Measurements from ENCODE around the gene SSU72.
A peak's percentile ranks its signal among the peaks of the same experiment; 100 is the strongest.
"Not testable (repeated sequence)": the region's sequence is repeated elsewhere in the genome, so short reads cannot be mapped to it uniquely, and the experiment has no call there.

SSU72 gene

DNA sequence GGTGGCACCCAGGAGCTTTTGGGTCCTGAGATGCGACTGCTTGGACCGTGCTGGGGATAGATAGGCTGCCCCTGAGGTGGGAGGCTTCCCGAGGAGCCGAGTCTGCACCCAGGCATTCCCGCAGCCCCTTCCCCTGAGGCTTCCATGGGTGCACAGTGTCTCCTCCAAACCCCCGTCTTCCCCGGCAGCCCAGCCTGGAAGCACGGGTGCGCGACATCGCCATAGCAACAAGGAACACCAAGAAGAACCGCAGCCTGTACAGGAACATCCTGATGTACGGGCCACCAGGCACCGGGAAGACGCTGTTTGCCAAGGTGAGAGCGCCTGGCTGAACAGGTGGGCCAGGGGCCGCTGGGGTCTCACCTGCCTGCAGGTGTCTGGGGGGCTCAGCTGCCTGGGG, 51.0 kb downstream of the SSU72 start:
- DNase-seq: not testable (repeated sequence)

GRCh38 chr1:1523226-1523625, 51.4 kb downstream of the SSU72 start:
- DNase-seq: not testable (repeated sequence)

- DNase-seq: not testable (repeated sequence)
Observed at GRCh38 chr1:1522536-1522935, 52.1 kb downstream of the SSU72 start.

DNA sequence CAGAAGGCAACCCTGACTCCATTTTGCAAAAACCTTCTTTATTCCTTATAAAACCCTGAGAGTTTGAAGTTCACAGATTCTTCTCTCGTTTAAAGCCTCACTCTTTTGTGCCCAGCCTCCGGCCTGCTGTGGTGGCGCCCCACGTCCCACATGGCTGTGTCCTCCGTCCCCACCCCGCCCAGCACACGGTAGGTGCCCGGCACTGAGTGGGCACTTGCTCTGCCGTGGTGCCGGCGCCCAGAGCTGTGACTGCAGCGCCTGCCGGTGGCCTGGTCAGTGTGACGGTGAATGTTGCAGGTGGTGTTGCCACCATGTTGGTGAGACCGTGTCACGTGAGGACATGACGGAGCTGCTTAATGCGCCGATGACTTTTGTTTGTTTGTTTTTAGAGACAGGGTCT, 53.3 kb downstream of the SSU72 start:
- no peak for DNase-seq

DNA sequence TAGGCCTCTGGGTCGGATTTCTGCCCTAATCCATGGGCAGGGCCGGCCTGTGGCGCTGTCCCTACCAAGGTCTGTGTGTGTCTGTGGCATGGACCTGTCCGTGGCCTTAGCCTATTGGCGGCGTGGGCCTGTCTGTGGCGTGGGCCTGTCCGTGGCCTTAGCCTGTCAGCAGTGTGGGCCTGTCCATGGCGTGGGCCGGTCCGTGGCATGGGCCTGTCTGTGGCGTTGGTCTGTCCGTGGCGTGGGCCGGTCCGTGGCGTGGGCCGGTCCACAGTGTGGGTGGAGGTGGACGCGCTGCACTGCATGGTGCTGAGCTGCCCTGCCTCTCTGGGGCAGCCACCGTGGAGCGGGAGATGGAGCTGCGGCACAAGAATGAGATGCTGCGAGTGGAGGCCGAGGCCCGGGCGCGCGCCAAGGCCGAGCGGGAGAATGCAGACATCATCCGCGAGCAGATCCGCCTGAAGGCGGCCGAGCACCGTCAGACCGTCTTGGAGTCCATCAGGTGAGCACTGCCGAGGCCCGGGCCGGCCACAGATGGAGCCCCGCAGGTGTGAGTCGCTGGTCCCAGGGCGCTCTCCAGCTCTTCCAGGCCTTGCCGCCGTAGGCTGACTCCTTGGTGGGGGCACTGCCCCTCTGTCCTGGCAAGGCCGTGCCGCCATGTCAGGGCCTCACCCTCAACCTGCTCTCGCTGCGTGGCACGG, 54.7 kb downstream of the SSU72 start:
- not testable (repeated sequence) for DNase-seq

DNA sequence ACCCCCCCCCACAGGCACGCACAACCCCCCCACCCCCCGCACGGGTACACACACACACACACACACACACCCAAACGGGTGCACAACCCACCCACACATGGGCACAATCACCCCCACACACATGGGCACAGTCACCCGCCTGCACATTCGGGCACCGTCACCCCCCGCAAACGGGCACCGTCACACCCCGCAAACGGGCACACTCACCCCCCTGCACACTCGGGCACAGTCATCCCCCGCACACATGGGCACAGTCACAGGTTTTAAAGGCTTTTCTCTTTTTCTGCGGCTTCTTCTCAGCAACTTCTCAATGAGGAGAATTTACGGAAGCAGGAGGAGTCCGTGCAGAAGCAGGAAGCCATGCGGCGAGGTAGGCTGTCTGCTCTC, 56.0 kb downstream of the SSU72 start:
- DNase-seq: not testable (repeated sequence)

- no peak for DNase-seq
Observed at GRCh38 chr1:1517973-1518620, 56.6 kb downstream of the SSU72 start.

- not testable (repeated sequence) for DNase-seq
Observed at GRCh38 chr1:1516923-1517322, 57.7 kb downstream of the SSU72 start.

- not testable (repeated sequence) for DNase-seq
Observed at GRCh38 chr1:1514376-1514775, 60.3 kb downstream of the SSU72 start.

- not testable (repeated sequence) for DNase-seq
Observed at GRCh38 chr1:1513675-1514074, 61.0 kb downstream of the SSU72 start.

- DNase-seq: not testable (repeated sequence)
Observed at GRCh38 chr1:1512425-1512824, 62.2 kb downstream of the SSU72 start.

GRCh38 chr1:1511533-1512285, 63.0 kb downstream of the SSU72 start, which contains the start of gene ATAD3A:
Gene ATAD3A, plus strand, starts transcription at chr1:1512162. Its CDS starts 107 bp downstream, at chr1:1512269.
- peak; percentile 97 for DNase-seq

DNA sequence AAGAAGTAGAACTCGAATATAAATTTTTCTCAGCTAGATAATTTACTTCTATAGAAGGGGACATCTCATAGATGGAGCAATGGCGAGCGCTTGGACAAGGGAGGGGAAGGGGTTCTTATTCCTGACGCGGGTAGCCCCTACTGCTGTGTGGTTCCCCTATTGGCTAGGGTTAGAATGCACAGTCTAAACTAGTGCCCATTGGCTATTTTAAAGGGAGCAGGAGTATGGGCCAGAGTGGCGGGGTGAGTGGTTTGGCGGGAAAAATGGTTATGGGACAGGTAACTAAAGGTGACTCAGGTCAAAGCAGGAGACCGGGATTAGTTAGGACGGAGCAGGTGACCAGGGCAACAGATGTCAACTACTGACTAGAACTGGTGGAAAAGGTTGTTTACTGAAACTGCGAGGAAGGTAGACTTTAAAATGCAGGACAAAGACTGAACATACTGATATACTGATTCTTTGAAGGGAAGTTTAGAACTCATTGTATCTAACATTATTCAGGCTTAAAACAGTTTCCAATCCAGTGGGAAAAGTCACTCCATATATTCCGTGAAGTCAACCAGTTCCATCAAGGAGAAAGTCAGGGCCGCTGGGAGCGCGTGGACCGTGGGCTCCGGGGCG, 63.6 kb downstream of the SSU72 start:
- DNase-seq: no peak

GRCh38 chr1:1509465-1509850, 65.2 kb downstream of the SSU72 start:
- not testable (repeated sequence) for DNase-seq

- DNase-seq: not testable (repeated sequence)
Observed at GRCh38 chr1:1508775-1509464, 65.7 kb downstream of the SSU72 start.

- no peak for DNase-seq
Observed at GRCh38 chr1:1507305-1507704, 67.4 kb downstream of the SSU72 start.

DNA sequence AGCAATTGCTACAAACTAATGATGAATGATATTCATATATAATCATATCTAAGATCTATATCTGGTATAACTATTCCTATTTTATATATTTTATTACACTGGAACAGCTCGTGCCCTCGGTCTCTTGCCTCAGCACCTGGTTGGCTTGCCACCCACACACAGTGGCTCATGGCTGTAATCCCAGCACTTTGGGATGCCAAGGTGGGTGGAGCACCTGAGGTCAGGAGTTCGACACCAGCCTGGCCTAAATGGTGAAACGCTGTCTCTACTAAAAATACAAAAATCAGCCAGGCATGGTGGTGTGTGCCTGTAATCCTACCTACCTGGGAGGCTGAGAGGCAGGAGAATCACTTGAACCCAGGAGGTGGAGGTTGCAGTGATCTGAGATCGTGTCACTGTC, 68.9 kb downstream of the SSU72 start:
- DNase-seq: not testable (repeated sequence)

DNA sequence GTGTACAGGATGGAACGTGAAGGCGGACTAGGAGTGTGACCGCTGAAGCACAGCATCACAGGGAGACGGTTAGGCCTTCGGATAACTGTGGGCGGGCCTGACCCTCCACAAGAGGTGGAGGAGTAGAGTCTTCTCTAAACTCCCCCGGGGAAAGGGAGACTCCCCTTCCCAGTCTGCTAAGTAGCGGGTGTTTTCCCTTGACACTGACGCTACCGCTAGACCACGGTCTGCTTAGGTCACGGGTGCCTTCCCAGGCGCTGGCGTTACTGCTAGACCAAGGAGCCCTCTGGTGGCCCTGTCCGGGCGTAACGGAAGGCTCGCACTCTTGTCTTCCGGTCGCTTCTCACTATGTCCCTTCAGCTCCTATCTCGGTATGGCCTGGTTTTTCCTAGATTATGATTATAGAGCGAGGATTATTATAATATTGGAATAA, 69.3 kb downstream of the SSU72 start:
- not testable (repeated sequence) for DNase-seq

DNA sequence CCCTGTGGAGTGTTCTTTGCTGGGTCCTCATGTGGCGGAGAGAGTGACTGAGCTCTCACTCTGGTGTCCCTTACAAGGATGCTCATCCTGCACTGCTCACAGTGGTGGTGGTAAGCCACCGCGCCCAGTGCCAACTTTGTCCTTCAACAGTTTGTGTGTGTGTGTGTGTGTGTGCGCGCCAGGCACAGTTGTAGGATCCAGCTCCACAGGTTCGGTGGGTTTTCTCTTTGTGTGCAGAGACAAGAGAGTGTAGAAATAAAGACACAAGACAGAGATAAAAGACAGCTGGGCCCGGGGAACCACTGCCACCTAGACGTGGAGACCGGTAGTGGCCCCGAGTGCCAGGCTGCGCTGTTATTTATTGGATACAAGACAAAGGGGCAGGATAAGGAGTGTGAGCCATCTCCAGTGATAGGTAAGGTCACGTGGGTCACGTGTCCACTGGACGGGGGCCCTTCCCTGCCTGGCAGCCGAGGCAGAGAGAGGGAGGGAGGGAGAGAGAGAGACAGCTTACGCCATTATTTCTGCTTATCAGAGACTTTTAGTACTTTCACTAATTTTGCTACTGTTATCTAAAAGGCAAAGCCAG, 69.8 kb downstream of the SSU72 start:
- peak; percentile 74 for DNase-seq

GRCh38 chr1:1495461-1495975, 79.1 kb downstream of the SSU72 start:
- not testable (repeated sequence) for DNase-seq

GRCh38 chr1:1494311-1494710, 80.4 kb downstream of the SSU72 start:
- DNase-seq: not testable (repeated sequence)

All from activated naive CD4-positive, alpha-beta T cell treated with anti-CD3 and anti-CD28 coated beads, Interleukin-2, amount 50 U/mL, for 16 hours (primary cell).